Dedifferentiated amniotic fluid mesenchymal stem cell (primary cell): ENCODE data around the gene PAWR.
A peak's percentile ranks its signal among the peaks of the same experiment; 100 is the strongest.
"Not testable (repeated sequence)": the region's sequence is repeated elsewhere in the genome, so short reads cannot be mapped to it uniquely, and the experiment has no call there.

Experiments
- DNase-seq: peaks from one replicate; pipeline ENCODE4 v3.0.0-alpha.2; 2016; ENCODE audit errors: extremely low spot score

Gene PAWR

DNA sequence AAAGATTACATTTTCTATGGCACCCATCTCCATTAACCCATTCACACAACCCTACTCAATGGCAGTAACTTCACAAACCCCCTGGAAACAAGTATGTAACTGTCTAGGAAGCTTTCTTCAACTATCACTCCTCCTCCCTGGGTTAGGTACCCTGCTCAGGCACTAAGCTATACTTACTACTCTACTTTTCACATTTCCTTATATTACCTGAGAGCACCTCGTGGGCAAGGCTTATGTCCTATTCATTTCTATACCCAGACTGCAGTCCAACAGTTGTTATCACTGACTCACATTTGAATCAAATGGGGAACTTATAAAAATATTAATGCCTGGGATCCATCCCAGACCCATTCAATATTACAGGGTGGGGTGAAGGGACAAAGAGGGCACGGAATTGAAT lies 4.6 kb downstream of the PAWR start:
- DNase-seq = no peak

DNA sequence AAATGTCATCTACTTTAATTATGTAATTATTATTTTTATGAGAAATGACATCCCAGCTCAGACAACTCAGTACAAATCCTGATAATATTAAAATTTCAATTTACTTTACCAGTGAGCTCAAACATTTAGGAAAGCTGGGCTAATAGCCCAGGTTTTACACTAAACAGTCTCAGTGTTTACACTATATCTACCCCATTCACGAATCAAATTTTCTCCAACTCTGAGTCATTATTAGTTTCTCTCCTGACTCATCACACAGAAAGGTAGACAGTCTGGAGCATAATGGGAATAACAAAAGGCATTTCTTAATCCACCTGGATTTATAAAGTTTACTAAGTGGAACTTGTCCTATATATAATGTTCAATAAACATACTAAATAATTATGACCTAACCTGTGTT lies 5.7 kb downstream of the PAWR start:
- DNase-seq = no peak

DNA sequence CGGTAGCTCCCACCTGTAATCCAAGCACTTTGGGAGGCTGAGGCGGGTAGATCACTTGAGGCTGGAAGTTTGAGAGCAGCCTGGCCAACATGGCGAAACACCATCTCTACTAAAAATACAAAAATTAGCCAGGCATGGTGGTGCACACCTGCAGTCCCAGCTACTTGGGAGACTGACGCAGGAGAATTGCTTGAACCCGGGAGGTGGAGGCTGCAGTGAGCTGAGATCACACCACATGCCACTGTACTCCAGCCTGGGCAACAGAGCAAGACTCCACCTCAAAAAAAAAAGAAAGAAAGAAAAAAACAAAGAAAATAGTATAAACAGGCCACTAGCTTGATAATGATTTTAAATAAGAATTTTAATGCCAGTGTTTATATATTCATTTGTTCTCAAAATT lies 6.4 kb downstream of the PAWR start:
- DNase-seq = not testable (repeated sequence)

DNA sequence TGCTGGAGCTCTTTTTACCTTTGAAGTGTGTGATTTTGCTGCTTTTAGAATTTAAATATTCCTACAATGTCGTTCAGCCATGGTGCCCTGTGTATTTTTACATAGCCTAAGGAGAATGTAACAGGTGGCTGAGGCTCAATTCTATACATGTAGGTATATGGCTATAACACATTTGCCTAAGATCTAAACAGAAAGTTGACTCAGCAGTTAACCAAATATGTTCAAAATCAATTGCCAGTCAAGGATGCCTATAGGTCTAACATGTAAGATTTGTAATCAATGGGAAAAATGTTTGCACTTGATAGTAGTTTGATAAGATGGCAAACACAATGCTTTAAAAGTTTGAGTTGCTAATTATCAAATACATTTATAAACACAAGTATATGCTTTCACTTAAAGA lies 8.2 kb downstream of the PAWR start:
- DNase-seq = no peak

DNA sequence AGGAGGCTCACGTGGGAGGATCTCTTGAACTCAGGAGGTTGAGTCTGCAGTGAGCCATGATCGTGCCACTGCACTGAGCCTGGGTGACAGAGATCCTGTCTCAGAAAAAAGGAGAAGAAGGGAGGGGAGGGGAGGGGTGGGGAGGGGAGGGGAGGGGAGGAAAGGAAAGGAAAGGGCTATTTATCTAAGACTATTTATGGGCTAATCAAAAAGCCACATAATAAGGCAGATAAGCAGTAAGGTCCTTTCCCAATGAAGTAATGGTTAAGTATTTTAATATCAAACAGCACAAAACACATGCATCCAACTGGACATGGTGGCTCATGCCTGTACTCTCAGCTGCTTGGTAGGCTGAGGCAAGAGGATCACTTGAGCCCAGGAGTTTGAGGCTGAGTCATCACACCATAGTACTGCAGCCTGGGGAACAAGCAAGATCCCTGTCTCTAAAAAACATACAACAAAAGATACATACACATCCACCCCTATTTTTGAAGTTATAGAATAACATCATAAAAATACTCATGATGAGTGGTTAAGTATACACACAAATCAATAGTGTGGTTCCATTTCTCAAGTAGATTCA lies 9.7 kb downstream of the PAWR start:
- peak; percentile 44 for DNase-seq

DNA sequence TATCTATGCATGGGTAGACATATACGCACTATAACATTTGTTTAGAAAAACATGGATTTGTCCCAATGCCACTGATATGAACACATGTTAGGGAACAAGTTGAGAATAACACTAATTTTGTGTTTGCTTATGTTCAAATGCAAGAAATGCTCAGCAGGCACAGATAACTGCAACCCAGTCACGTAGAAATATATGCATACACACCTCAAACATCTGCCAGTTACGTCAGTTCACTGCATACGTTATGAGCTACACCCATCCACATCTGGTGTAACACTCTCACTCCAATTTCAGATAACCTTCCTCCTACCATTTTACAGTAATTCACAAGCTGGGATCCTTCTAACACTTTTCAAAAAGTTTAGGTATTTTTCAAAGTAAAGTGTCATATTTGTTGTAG lies 10.7 kb downstream of the PAWR start:
- DNase-seq = no peak

DNA sequence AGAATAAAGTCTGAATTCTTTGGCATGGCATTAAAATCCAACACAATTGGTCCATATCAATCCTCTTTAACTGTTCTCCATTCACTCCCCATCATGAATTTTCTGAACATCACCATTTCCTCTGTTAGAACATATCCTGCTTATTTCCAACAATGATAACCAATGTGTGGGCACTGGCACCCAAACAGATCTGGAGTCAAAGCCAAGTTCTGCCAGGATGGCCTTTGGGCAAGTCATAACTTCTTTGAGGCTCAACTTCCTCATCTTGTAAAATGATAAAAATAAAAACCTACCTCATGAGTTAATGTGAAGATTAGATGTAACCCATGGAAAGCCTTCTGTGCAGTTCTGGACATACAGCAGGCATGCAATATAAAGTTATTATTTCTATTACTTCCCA lies 12.5 kb downstream of the PAWR start:
- DNase-seq = no peak

DNA sequence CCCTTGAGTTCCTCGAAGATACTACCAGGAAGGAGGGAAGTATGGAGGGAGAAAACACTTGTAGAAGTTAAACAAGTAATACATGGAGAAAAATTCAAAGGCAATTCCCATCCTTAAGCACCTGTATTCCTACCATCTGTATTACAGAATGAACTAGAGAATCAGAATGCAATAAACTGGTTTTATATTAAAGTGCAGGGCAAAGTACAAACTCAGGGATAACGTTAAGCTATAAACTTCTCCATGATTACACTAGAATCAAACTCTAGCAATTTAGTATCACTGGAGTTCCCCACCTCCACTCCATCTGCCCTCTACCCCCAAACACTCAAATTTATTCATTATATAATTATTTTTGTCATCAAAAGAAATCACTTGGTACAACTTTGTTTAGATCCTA lies 13.1 kb downstream of the PAWR start:
- DNase-seq = no peak

DNA sequence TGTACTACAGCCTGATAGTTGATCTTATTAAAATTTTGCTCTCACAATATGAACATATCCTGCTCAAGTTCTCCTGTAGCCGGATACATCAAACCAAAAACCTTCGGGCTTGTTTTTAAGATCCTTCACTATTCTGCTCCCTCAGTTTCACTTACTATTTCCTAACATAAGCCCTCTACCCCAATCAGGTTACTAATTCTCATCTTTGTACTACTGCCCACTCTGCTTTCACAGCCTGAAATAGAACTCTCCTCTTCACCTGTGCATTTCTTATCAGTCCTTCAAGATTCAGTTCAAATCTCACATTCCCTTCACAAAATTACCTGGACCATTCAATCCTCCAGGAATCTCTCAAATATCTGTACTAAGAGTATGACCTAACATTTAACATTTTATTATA lies 14.2 kb downstream of the PAWR start:
- DNase-seq = no peak

DNA sequence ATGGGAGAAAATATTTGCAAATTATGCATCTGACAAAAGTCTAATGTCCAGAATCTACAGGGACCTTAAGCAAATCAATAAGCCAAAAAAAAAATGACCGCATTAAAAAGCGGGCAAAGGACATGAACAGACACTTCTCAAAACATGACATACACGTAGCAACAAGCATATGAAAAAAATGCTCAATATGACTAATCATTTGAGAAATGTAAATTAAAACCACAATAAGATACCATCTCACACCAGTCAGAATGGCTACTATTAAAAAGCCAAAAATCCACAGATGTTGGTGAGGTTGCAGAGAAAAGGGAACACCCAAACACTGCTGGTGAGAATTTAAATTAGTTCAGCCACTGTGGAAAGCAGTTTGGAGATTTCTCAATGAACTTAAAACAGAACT lies 16.1 kb downstream of the PAWR start:
- DNase-seq = no peak

DNA sequence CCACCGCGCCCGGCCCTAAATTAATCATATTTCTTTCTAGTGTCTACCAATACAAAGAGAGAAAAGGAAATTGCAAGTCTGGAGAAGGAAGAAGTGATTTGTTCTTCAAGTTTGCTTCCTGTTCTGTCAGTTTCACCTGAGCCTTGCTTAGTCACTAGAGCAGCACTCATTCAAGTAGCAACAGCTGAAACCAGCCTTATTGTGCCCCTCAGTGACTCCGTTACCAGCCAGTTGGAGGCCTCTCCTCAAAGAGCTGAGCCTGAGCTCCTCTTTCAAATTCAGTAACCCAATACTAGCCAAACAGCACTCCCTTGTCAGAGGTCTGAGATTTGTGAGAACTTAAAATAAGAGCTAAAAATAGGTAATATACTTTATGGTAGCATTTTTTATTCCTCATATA lies 17.4 kb downstream of the PAWR start:
- no peak for DNase-seq

DNA sequence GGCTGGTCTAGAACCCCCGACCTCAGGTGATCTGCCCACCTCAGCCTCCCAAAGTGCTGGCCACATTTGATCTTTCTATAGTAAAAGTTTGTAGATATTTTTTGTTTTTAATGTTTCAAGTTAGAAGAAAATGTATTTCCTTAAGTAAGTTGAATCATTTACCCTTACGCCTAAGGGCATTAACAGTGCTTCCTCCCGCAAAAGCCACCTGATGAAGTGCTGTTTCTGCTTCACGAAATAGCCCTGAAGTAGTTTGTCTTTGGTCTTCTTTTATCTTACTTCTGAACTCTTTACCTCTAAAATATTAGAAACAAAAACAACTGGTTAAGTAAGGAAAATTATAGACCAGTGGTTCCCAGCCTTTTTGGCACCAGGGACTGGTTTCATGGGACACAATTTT lies 22.7 kb downstream of the PAWR start:
- DNase-seq = no peak

DNA sequence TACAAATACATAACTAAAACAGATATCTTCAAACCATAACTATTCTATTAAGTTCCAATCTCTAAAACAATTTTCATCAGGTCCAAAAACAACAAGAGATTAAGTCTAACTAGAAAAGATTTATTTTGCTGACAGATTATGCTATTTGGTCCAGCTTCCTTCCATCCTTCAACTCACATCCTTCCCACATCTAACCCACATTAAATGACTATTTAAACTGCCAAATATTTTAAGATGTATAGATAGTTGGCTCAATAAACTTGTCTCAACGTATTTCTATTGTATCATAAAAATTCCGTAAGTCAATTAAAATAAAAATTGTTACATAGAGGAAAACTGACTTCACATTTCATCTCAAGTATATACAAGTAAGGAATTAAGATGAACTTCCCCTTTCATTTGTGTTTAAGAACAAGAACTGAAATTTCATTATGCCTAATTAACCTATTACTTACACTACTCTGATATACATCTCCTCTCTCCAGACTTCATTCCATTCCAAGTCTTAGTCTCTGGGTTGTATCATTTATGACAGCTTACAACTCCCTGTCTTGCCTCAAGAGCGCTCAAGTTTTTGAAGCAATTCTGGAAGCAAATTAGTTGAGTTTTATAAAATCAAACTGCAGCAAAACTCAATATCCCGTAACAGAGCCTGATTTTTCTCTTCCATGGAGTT lies 25.4 kb downstream of the PAWR start:
- DNase-seq = no peak

DNA sequence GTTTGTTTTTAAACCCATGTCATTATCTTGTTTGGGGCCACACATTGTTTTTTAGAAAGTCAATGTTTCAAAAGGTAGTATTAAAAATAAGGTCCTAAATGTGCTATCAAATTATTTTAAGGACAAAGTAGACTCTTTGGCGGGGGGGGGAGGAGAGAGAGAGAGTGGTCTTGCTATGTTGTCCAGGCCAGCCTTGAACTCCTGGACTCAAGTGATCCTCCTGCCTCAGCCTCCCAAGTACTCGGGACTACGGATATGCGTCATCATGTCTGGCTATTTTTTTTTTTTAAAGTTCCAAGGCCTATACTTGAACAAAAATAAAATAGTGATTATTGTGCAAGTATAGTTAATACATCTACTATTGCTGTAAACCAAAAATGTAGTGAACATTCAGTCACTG lies 26.2 kb downstream of the PAWR start:
- no peak for DNase-seq

DNA sequence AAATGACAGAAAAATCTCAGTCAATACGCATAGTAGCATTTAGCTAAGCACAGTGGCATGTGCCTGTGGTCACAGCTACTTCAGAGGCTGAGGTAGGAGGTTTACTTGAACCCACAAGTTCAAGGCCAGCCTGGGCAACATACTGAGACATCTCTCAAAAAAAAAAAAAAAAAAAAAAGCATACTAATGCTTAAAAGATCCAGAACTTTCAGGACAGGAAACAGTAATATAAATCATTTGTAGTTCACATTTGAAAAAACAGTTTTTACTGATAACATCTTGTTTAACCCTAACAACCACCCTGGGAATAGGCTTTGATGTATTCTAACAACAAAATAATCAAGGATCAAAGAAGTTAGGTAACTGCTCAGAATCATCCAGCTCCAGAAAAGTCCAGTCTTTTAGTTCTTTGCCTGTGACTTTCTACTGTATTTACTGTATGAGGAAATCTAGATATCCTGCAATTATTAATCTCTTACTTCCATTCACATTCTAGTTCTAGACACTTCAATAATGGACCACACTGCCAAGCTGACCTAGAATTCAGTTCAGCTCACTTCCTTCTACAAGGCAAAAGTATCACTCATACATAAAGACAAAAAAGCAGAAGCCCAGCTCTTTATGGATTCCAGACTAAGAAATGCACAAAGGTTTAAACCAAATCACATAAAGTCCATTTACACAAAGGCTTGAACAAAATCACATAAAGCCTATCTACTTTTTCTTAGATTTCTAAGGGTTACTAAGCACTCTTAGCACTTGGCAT lies 28.5 kb downstream of the PAWR start:
- no peak for DNase-seq

DNA sequence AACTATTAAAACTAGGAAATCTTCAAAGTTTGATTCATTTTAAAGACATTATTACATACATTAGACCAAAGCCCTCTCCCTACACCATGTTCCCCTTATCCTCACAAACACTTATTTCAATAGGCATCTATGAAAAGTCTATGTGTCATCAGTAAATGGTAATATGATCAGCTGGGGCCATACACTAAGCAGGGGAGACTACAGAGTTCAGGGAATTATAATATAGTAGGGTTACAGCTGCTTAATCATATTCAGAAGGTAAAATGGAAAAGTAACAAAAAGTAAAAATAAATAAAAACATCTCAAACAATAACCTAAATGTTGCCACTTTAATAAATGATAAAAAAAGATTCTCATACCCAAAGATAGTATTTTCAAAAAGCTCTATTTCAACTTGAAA lies 29.1 kb downstream of the PAWR start:
- DNase-seq = no peak

DNA sequence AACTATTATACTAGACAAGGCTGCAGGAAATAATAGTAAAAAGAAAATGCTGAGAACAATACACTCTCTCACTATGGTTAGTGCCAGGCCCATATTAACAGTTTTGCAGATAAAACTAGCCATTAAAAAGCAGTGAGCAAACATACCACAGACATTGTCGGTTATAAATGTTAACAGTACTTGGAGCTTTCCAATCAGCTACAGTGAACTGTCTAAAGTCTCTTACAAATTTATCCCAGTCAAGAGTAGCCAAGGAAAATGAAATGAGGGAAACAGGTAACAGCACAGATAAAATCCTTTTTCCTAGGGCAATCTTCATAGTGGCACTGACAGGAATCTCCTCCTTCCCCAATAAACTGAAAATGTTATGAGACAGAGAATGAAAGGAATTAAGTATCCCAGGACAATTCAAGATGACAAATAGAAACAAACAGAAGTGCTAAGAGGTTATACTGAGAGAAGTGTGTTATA lies 30.8 kb downstream of the PAWR start:
- no peak for DNase-seq

DNA sequence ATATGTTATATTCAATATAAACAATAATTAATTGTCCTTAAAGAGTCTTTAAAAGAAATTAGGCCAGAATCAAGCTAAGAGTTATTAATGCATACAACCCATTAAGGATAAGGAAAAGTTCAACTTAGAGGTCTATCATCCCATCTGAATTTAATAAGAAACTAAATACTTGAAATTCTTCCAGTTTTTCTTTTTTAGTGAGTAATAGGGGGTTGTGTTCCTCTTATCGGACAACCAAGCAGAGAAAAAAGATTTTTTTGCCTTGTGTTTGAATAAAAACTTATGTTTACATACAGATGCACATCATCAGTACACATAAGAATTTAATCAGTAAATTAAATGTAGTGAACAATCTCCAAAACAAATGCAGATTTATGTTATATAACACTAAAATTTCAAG lies 32.5 kb downstream of the PAWR start:
- no peak for DNase-seq

DNA sequence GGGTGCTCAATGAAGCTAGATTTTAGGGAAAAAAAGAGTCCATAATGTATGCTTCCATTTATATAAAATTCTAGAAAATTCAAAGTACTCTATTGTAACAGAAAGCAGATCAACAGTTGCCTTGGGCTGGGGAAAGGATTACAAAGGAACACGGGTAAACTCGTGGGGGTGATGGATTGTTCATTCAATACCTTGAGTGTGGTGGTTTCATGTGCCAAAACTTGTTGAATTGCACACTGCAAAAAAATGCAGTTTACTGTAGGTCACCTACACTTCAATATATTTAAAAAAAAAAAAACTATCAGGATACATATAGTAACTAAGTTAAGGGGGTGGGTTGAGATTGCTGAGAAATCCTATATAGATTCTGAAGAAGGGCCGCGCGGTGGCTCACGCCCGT lies 33.6 kb downstream of the PAWR start:
- DNase-seq = no peak

DNA sequence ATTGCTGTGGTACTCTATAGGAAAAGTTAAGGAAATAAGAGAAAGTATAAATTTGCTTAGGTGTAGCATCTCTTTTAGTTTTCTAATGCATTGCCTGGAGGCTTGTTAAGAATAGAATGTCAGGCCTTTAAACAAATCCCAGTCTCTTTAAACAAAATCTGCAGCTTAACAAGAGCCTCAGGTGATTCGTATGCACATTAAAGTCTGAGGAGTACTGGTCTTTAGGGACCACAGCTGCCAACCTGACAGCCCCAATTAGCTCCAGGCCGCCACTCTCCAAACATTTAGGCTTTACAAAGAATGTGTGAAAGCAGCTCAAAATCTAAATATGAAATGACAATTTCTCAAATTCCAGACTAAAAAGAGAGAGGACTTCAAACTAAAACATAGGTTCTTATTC lies 35.7 kb downstream of the PAWR start:
- no peak for DNase-seq

DNA sequence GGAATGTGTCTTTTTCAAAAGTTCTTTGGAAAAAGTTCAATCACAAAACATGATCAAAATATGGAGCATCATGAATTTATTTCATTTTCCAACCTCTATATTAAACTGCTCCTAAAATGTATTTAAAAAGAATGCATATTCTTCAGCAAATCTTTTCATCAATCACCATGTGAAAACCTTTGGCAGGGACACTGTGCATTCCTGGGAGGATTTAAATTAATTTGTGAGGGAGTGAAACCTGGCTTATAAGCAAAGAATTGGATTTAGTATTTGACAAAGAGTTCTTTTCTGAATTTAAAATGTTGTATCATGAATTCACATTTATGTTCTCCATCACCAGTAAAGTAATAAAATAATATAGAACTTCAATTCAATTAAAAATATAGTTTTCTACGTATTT lies 38.2 kb downstream of the PAWR start:
- DNase-seq = no peak

DNA sequence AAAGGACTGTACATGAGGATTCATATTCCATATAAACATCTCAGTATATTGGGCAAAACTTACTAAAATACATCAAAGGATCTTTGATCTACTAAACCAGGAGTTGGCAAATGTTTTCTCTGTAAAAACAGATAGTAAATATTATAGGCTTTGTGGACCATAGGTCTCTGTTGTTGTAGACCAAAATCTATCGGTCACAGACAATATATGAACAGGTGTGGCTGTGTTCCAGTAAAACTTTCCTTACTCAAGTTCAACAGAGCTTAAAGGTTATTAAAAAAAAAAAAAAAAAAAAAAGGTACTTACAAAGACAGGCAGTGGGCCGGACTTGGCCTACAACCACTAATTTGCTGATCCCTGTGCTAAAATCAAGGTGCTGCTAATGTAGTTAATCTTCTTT lies 40.3 kb downstream of the PAWR start:
- no peak for DNase-seq

DNA sequence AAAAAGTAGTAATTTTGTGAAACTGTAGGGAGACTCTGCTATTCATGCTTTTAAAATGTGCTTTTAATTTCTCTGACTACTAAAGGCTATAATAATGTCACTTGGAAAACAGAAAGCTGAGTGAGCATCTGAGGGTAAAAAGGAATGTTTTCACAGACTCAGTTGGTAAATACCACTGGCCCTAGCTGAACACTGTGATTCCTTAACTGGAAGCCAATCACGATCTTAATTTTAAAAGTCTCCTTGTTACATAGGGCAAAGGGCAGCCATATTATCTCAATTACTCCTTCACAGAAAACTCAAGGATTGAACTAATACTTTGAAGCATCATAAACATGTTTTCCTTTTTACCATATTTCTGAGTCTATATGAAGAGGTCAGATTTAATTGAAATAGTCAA lies 41.9 kb downstream of the PAWR start:
- DNase-seq = peak; percentile 34
